IMR-90 (cell line): ENCODE measurements around the gene ATF7IP. TPM values are rescaled to one million over a fixed set of nuclear protein-coding genes. Genes with fewer than 3 reads are reported as not detected.

Experiments used
- ATAC-seq: fragments of 200-7000 bp; cut with Tn5 transposase; 2 replicates; pipeline ENCODE4 v1.9.1; 2020; ENCODE audit warnings: low read depth, mild to moderate bottlenecking, moderate library complexity
- BruUV-seq: library from RNA; stranded (reverse); fragments of 400-500 nt; replicated peaks from 2 replicates; lab custom pipeline; 2021; lab: Mats Ljungman, UMichigan
- CTCF ChIA-PET: fragments of 300-600 bp; formaldehyde crosslinking; extraction: SDS; loops from one replicate; lab custom pipeline; 2021; ENCODE audit warnings: antibody characterized with exemption; lab: Yijun Ruan, JAX
- POLR2A ChIA-PET: fragments of 300-600 bp; sonication (Branson Sonifier 250); formaldehyde crosslinking; loops from one replicate; lab custom pipeline; 2022; ENCODE audit warnings: antibody characterized with exemption; ENCODE audit not compliant: unreplicated experiment; lab: Charles Lee
- DNase-seq: peaks from one replicate; pipeline ENCODE4 v3.0.0; 2013
- H2AFZ ChIP-seq: replicated peaks from 2 replicates; pipeline ENCODE3; 2013; ENCODE audit warnings: low read length, mild to moderate bottlenecking; ENCODE audit not compliant: poor library complexity
- H2AK5ac ChIP-seq: 2 replicates; pipeline ENCODE4 v1.6.1; 2013; ENCODE audit warnings: low read depth, low read length, inconsistent platforms
- H2AK9ac ChIP-seq: replicated peaks from 2 replicates; pipeline ENCODE3; 2013; ENCODE audit warnings: mild to moderate bottlenecking, low read depth, low read length, moderate library complexity; ENCODE audit not compliant: poor library complexity
- H2BK120ac ChIP-seq: 2 replicates; pipeline ENCODE4 v1.6.1; 2013; ENCODE audit warnings: low read depth, low read length, inconsistent platforms
- H2BK15ac ChIP-seq: 3 replicates; pipeline ENCODE4 v1.6.1; 2013; ENCODE audit warnings: low read depth, low read length, inconsistent platforms
- H2BK20ac ChIP-seq: 2 replicates; pipeline ENCODE4 v1.6.1; 2013; ENCODE audit warnings: low read depth, mild to moderate bottlenecking, inconsistent platforms, low read length, moderate library complexity
- H2BK5ac ChIP-seq: 2 replicates; pipeline ENCODE4 v1.6.1; 2013; ENCODE audit warnings: mild to moderate bottlenecking, low read depth, low read length, inconsistent platforms; ENCODE audit not compliant: poor library complexity, severe bottlenecking
- H3K14ac ChIP-seq: replicated peaks from 2 replicates; pipeline ENCODE4 v1.6.1; 2013; ENCODE audit warnings: low read depth, low read length, inconsistent platforms
- H3K18ac ChIP-seq: 2 replicates; pipeline ENCODE4 v1.6.1; 2013; ENCODE audit warnings: low read depth, low read length, control low read depth
- H3K23ac ChIP-seq: 2 replicates; pipeline ENCODE4 v1.6.1; 2013; ENCODE audit warnings: low read depth, low read length, inconsistent platforms
- H3K27ac ChIP-seq: 2 replicates; pipeline ENCODE4 v1.5.1; 2013; ENCODE audit warnings: mild to moderate bottlenecking, control low read depth, low read length; ENCODE audit not compliant: insufficient read depth
- H3K27me3 ChIP-seq: 2 replicates; pipeline ENCODE4 v1.6.1; 2013; ENCODE audit warnings: low read length; ENCODE audit not compliant: control insufficient read depth, insufficient read depth
- H3K36me3 ChIP-seq: 2 replicates; pipeline ENCODE4 v1.6.1; 2013; ENCODE audit warnings: low read length, mixed read lengths; ENCODE audit not compliant: control insufficient read depth, insufficient read depth
- H3K4ac ChIP-seq: 2 replicates; pipeline ENCODE4 v1.6.1; 2013; ENCODE audit warnings: low read depth, low read length, inconsistent platforms
- H3K4me1 ChIP-seq: 2 replicates; pipeline ENCODE4 v1.6.1; 2013; ENCODE audit warnings: low read length, mixed read lengths; ENCODE audit not compliant: control insufficient read depth, insufficient read depth
- H3K4me2 ChIP-seq: 2 replicates; pipeline ENCODE4 v1.6.1; 2013; ENCODE audit warnings: low read depth, mild to moderate bottlenecking, control low read depth, low read length, moderate library complexity
- H3K4me3 ChIP-seq: 2 replicates; pipeline ENCODE4 v1.5.1; 2013; ENCODE audit warnings: low read depth, mild to moderate bottlenecking, control low read depth, low read length, moderate library complexity; ENCODE audit not compliant: insufficient read depth
- H3K56ac ChIP-seq: 2 replicates; pipeline ENCODE4 v1.6.1; 2013; ENCODE audit warnings: low read length, inconsistent platforms; ENCODE audit not compliant: insufficient read depth; ENCODE audit errors: extremely low read depth
- H3K79me1 ChIP-seq, 2 experiments: 2 replicates each; pipeline ENCODE4 v1.6.1; 2013; ENCODE audit warnings: low read length in 2 of 2, inconsistent platforms in 1 of 2, low read depth in 1 of 2
- H3K9ac ChIP-seq: 2 replicates; pipeline ENCODE4 v1.6.1; 2013; ENCODE audit warnings: low read depth, low read length, control low read depth
- H3K9me1 ChIP-seq: 2 replicates; pipeline ENCODE4 v1.6.1; 2013; ENCODE audit warnings: low read length, inconsistent platforms; ENCODE audit not compliant: insufficient read depth
- H3K9me3 ChIP-seq: 2 replicates; pipeline ENCODE4 v1.6.1; 2013; ENCODE audit warnings: low read length; ENCODE audit not compliant: control insufficient read depth, insufficient read depth
- H4K20me1 ChIP-seq: 2 replicates; pipeline ENCODE4 v1.6.1; 2013; ENCODE audit warnings: low read length, inconsistent platforms; ENCODE audit not compliant: insufficient read depth
- H4K5ac ChIP-seq: 2 replicates; pipeline ENCODE4 v1.6.1; 2013; ENCODE audit warnings: mild to moderate bottlenecking, low read depth, low read length, control low read depth
- H4K8ac ChIP-seq, 2 experiments: 2 replicates each; pipeline ENCODE4 v1.6.1; 2013; ENCODE audit warnings: low read depth in 2 of 2, low read length in 2 of 2, control low read depth in 1 of 2, inconsistent platforms in 1 of 2
- H4K91ac ChIP-seq: 2 replicates; pipeline ENCODE4 v1.6.1; 2013; ENCODE audit warnings: low read depth, low read length, inconsistent platforms; ENCODE audit not compliant: insufficient read depth
- MXI1 ChIP-seq: IDR thresholded peaks from 2 replicates; pipeline ENCODE4 v1.6.1; 2012; ENCODE audit warnings: low read depth, mild to moderate bottlenecking, low read length, moderate library complexity, borderline replicate concordance
- NFE2L2 ChIP-seq: fragments of 150-350 bp; IDR thresholded peaks from 2 replicates; pipeline ENCODE4 v1.6.1; 2016; ENCODE audit warnings: low read depth, mild to moderate bottlenecking, low read length
- WGBS, 2 experiments: methylation state at CpG; one replicate each; pipeline versions ENCODE4 v1.1.5 to v1.1.7; 2013; ENCODE audit warnings: missing lambda C conversion rate in 2 of 2; ENCODE audit not compliant: insufficient read length in 1 of 2; ENCODE audit errors: extremely low coverage in 2 of 2; 5-methylcytosine and 5-hydroxymethylcytosine counted together
- dilution Hi-C: fragments of 300-500 bp; cut with HindIII; formaldehyde crosslinking; loops from one replicate; pipeline ENCODE4 v1.14.3; 2018; ENCODE audit warnings: low sequenced_read_pairs; ENCODE audit not compliant: unreplicated experiment
- in situ Hi-C: fragments of 300-500 bp; cut with MboI; formaldehyde crosslinking; loops from 3 replicates; pipeline ENCODE4 v1.14.3; 2019; ENCODE audit warnings: low sequenced_read_pairs, inconsistent platforms, mixed read lengths
- intact Hi-C: fragments of 100-400 bp; cut with micrococcal nuclease; formaldehyde crosslinking; loops from 2 replicates; pipeline ENCODE4 v1.10.0; 2022
- polyA plus RNA-seq, 3 experiments: library from polyadenylated mRNA; depleted of rRNA; stranded (reverse); fragments of >200 nt; gene quantifications; 2 replicates each; pipeline ENCODE4 v1.2.3, GENCODE V29; 2012; ENCODE audit warnings: low replicate concordance in 1 of 3
- total RNA-seq: library from RNA; depleted of rRNA; stranded (reverse); fragments of >200 nt; gene quantifications from 2 replicates; pipeline ENCODE4 v1.2.3, GENCODE V29; 2012

Gene ATF7IP
- total and polyA plus RNA-seq, 2 of the 4 experiments (the other 2 are of a cell fraction): 9.4 to 22.8 TPM

DNA sequence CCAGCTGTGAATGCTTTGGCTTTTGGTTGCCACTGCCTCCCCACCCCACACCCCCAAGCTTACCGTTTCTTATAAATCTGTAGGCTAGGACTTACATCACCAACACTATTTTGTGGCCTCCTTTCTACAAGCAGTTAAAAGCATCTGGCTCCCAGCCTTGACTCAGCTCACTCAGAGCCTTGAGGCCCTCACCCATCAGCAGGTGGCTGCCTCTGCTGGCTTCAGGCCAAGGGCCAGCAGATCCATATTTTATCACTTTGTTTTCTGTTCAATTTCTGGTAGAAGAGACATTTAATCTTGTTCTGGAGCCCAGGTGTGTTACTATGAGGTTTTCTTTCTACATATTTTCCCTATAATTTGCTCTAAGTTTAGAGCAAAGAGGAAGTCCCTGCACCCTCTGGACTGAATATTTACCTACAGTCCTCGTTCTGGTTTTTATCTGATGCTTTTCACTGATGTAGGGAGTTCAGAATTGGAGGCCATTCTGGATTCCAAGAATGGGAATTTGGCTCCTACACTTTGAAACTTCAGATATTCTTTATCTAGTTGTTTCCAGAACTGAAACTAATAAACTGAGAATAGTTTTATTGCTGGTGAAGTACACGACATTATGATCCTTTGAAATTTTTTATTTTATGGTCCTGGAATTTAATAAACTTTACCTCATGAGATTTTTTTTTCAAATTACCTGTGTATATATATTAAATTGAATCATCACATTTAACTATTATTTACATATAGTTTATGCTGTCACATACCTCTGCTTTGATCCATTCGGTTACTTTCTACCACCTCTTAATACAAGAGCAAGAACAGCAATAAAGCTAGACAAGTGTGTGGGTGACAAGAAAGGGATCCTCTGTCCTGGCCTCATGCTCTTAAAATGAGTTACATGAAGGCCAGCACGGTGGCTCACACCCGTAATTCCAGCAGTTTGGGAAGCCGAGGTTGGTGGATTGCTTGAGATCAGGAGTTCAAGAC, 180.0 kb downstream of the ATF7IP start:
- H3K56ac ChIP-seq: no peak overlapping the region
- no peak overlapping the region for H3K9ac ChIP-seq
- 71% methylated on average over 1 of the region's 7 CpGs; no CpG with 5 or more reads in 1 of the 2 experiments for WGBS, 2 experiments
- no peak overlapping the region for H3K4me3 ChIP-seq
- no peaks in the 10 kb centered on the region for H3K9me3 ChIP-seq
- ChIA-PET POLR2A (no interaction called here), CTCF (no interaction called here)
- intact Hi-C loops (no loop called here), dilution Hi-C loops (no loop called here), in situ Hi-C loops (no loop called here)
- H2BK5ac ChIP-seq: no peak overlapping the region
- H3K23ac ChIP-seq: no peak overlapping the region
- no peak overlapping the region for H3K4me2 ChIP-seq
- no peak overlapping the region for H3K18ac ChIP-seq
- no peak for DNase-seq
- no peak overlapping the region for H2BK20ac ChIP-seq
- H4K20me1 ChIP-seq: no peaks in the 10 kb centered on the region
- H3K4ac ChIP-seq: no peak overlapping the region
- no peak overlapping the region for H2BK120ac ChIP-seq
- no peak overlapping the region for H2BK15ac ChIP-seq
- ATAC-seq: no peak
- H3K9me1 ChIP-seq: no peaks in the 10 kb centered on the region
- no peaks in the 10 kb centered on the region for H3K79me1 ChIP-seq
- TF ChIP-seq NFE2L2 (no peak), MXI1 (no peak)
- no peak overlapping the region for H2AK9ac ChIP-seq
- H4K8ac ChIP-seq: no peak overlapping the region
- no peak overlapping the region for H4K5ac ChIP-seq
- no TSS peak for BruUV-seq
- no peak overlapping the region for H3K27ac ChIP-seq
- no peak overlapping the region for H4K91ac ChIP-seq
- no peak overlapping the region for H3K14ac ChIP-seq
- no peak overlapping the region for H2AK5ac ChIP-seq
- H2AFZ ChIP-seq: no peak overlapping the region
- H3K27me3 ChIP-seq: no peaks in the 10 kb centered on the region
- H3K36me3 ChIP-seq: no peaks in the 10 kb centered on the region
- H3K4me1 ChIP-seq: no peaks in the 10 kb centered on the region
